Activated CD4-positive, alpha-beta T cell treated with anti-CD3 and anti-CD28 coated beads, Interleukin-2, amount 50 U/mL, for 24 hours (primary cell): ENCODE data around the gene CACNA2D1.
"Not testable (repeated sequence)": the region's sequence is repeated elsewhere in the genome, so short reads cannot be mapped to it uniquely, and the experiment has no call there.

Experiments used
- DNase-seq, 2 donors: peaks; one replicate each; pipeline ENCODE4 v3.0.0-alpha.2; 2020; ENCODE audit warnings: low read depth in 1 of 2, low spot score in 1 of 2

The CACNA2D1 gene

GRCh38 chr7:82051601-82052000, 392.0 kb downstream of the CACNA2D1 start:
- no peak for DNase-seq

- no peak for DNase-seq
Observed at GRCh38 chr7:82050792-82051191, 392.8 kb downstream of the CACNA2D1 start.

DNA sequence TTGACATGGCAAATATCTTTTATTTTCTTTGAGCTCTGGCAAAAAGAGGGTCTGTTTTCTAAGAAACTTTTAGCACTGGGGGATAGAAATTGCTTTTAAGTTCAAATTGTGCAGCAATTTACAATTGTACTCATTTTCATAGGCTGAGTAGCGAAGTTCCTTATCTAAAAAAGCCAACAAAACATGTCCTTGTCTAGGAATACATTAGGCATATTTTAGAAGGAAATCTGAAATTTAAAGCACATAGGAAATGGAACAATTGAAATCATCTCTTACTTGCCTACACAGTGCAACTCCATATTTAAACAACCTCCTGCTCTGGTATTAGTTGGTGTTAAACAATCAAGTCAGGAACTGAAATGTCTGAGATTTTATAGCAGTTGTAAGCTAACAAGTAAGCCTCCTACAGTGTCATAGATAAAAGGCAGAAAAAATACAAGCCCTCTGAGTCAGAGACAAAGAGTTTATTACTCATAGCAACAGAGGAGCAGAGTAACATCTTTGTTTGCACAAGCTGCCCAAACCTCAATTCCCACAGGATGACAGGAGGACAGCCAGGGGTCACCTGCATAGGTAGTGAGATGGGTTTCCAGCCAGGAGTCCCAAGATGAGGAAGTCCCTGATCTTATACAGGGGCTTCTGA, 393.6 kb downstream of the CACNA2D1 start:
- no peak for DNase-seq

- DNase-seq, result no peak
Observed at GRCh38 chr7:82049442-82049841, 394.1 kb downstream of the CACNA2D1 start.

GRCh38 chr7:82044497-82045080, 399.0 kb downstream of the CACNA2D1 start:
- DNase-seq, result no peak

DNA sequence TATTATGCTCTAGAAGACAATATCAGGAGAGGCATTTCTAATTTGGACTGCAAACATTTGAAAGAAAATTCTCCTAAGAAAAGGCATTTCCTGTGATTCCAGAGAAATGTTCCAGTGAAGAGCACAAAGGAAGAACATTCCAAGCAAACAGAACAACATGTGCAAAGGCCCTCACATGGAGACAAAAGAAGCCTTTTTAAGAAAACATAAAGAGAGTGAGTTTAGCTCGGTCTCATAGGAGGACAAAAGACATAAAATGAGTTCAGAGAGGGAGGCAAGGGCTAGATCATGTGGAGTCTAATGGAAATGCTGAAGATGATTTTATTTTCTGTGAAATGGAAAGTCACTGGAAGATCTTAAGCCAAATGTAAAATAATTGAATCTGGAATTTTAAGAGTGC, 404.0 kb downstream of the CACNA2D1 start:
- no peak for DNase-seq

DNA sequence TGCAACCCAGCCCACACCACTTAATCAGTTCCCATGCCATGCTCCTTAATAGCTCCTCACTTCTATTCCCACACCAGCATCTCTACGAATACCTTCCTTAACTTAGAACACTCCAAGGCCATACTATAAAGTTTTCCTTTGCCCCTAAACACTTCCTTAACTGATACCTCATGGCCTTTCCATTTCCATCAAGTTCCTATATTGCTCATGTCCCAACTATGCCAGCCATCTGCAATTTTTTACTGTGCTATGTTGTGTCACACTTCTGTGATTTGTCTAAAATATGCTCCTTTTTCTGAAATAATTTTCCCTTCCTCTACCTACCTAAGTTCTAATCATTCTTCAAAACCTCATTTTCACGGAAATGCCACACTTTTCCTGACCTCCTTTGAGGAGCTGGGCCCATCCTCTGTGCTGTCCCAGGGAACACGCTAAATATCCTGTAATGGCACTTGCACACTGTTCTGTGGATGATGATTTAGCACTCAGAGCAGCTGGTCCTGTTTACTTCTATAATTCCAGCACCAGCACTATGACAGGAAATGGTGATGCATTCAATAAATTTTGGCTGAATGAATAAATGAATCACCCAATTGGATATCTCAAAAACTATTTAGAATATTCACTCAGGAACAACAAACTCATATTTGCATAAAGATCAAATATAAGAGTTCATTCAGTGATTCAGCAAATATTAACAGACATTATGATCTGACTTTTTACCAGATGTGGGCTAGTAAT, 407.3 kb downstream of the CACNA2D1 start:
- no peak for DNase-seq

DNA sequence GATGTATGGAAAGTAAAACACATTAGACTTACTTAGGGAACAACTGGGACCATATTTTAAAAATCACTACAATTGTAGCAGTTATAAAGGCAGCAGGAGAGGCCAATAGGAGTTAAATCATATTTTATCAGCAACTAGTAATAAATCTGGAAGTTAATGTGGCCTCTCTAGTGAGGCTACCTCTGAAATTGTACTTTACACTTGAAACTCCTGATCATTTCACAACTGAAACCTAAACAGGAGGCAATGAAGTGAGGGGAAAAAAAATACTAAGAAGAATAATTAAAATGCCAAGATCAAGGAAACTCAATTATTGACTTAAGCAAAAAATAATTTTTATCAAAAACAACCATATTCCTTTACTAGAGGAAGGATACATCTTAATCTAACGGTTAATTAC, 408.1 kb downstream of the CACNA2D1 start:
- no peak for DNase-seq

DNA sequence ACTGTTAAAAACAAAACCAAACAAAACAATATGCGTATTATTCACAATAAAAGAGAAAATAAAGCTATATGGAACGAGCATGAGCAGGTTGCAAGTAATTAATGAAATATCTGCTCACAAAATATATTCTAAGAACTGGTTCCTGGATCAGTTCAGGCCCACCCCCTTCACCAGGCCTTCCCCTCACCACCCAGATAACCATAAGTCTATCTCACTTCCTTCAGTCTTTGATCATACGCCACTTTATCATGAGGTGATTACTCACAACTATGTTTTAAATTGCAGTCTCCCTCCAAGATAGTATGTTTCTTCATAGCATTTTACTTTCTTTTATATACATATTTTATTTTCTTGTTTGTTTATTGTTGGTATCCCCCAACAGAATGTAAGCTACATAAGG, 410.7 kb downstream of the CACNA2D1 start:
- DNase-seq, result no peak

GRCh38 chr7:82029236-82029913, 414.2 kb downstream of the CACNA2D1 start:
- no peak for DNase-seq

DNA sequence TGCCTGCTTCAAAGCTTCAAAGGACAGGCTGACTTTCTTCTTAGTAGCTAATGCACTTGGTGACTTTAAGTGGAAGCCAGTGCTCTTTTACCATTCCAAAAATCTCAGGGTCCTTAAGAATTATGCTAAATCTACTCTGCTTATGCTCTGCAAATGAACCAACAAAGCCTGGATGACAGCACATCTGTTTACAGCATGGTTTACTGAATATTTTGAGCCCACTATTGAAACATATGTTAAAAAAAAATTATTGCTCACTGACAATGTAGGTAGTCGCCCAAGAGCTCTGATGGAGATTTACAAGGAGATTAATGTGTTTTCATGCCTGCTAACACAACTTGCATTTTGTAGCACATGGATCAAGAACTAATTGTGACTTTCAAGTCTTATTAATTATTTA, 415.5 kb downstream of the CACNA2D1 start:
- no peak for DNase-seq

- DNase-seq, result no peak
Observed at GRCh38 chr7:82021713-82022112, 421.9 kb downstream of the CACNA2D1 start.

DNA sequence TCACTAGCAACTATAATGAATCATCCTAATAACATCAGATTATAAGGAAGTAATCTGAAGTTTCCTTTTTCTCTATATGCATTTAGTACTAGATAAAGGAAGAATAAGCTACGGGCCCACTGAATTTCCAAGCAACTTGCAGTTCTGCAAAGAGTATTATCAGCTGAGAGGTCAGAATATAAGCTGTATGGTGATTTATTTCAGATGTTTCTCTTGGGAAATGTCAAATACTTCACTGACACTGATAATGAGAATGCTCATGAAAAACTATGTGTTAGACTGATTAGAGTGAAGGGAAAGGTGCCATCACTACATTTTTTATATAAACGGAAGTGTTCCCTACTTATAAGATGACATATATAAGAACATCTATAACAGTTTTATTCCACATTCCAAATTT, 422.5 kb downstream of the CACNA2D1 start:
- no peak for DNase-seq

DNA sequence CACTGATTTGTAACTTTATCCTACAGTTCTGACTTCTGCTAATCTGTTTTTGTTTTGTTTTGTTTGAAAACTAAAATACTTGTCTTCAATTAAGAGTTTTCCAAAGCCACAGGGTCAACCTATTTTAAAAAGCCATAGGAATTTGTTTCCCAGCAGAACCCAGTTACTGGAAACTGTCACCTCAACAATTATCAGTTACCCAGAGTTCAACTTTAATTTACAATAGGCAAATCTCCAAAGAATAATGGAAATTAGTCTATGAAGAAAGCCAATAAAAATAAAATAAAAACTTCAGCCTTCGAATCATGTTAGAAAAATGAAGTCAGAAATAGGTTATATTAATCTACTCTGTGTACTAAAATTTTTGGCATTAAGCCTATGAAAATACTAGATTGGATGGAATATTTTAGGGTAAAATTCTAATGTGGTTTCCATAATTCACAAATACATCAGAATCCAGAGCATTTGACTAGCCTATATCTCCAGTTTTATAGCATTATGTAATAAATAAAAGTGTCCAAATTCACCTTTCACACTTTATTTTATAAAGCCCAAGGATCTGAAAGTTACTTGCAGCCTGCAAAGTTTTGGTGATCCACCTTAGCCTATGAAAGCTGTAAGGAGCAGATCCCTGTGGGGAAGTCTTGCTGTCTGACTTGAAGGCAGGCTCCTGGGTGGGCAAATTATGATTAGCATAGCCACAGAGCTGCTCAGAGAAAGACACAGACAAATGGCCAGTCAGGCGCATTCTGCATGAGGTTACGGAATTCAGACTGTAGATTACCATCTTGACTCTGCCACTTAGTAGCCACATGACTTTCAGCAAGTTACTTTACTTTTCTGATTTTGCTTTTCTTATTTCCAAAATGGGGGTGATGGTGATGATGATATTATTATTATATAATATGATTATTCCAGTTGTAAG, 423.8 kb downstream of the CACNA2D1 start:
- no peak for DNase-seq

DNA sequence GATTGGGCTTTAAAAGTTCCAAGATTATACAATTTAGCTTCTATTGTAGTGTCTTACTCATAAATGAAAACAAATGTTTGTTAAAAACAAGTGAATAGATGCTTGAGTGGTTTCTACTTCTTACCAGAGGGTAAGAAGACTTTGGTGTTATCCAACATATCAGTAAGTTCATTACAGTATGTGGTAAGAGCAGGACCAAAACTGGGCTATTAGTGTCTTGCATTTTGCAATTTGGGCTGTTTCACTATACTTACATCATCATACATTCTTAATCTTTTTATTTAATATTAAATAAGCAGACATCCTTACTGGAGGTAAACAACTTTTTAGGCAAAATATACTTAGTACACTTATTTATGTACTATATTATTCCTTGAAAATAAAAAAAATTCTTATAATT, 425.4 kb downstream of the CACNA2D1 start:
- no peak for DNase-seq

- no peak for DNase-seq
Observed at GRCh38 chr7:82017334-82017943, 426.1 kb downstream of the CACNA2D1 start.

GRCh38 chr7:82015751-82016150, 427.8 kb downstream of the CACNA2D1 start:
- no peak for DNase-seq

- not testable (repeated sequence) for DNase-seq
Observed at GRCh38 chr7:82014574-82014973, 429.0 kb downstream of the CACNA2D1 start.

DNA sequence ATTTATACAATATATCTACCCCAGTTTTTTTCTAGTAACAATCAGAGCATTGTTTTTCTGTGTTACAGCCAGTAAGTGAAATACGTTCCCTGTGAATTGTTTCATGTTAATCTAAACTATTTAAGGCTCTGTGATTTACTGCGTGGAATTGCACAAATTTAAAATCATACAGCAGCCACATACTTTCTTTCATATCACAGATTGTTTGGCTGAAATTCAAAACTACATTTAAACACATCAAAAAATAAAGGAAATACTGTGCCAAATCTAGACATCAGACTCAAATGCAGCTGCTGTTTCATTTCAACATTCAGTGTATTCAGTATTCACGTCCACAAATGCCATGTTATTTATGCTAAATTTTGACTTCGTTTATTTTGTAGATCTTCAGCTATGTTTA, 431.1 kb downstream of the CACNA2D1 start:
- DNase-seq, result no peak

DNA sequence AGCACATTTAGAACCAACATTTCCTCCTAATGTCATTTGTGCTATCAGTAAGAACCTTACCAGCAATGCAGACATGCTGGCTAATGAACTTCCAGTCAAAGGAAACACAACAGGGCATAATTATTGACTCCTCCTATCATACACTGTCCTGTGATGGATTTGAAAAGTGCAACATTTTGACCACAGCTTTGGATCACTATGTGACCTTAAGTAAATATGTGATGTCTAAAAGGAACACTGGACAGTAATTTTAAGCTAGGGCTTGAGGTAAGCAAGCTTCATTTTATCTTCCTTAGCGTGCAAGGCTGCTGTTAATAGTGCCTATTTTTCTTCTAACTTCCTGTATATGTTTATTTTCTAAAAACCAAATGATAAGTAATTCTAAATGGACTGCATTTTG, 433.2 kb downstream of the CACNA2D1 start:
- DNase-seq, result no peak
